ENCODE results near the gene ICAM4. TPM values are rescaled to one million over a fixed set of nuclear protein-coding genes. Genes with fewer than 3 reads are reported as not detected.

The ICAM4 gene
- total and polyA plus RNA-seq, 2 of the 13 experiments (the other 11 are each of a cell fraction or from before 2014, with no cell fraction given) = 2.9 to 4.0 TPM

- TF ChIP-seq ZFP91 (CRISPR knock-in tag; IDR thresholded peaks at IDR 0.05; ENCODE audit: borderline replicate concordance) = peak; percentile 90
- TF ChIP-seq, protein P1, sequence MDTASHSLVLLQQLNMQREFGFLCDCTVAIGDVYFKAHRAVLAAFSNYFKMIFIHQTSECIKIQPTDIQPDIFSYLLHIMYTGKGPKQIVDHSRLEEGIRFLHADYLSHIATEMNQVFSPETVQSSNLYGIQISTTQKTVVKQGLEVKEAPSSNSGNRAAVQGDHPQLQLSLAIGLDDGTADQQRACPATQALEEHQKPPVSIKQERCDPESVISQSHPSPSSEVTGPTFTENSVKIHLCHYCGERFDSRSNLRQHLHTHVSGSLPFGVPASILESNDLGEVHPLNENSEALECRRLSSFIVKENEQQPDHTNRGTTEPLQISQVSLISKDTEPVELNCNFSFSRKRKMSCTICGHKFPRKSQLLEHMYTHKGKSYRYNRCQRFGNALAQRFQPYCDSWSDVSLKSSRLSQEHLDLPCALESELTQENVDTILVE (CRISPR knock-in tag; IDR thresholded peaks at IDR 0.05) = peak; percentile 84
- peak; percentile 69; the same call in 1 of the 2 replicates for TF ChIP-seq MAZ (IDR thresholded peaks at IDR 0.05; ENCODE audit: borderline replicate concordance, low read depth, low read length)
- TF ChIP-seq MAZ (CRISPR knock-in tag; IDR thresholded peaks at IDR 0.05; ENCODE audit: low read depth) = peak; percentile 96
- TF ChIP-seq ZNF18 (CRISPR knock-in tag; IDR thresholded peaks at IDR 0.05; ENCODE audit: insufficient replicate concordance) = peak; percentile 62
- TF ChIP-seq RARA (CRISPR knock-in tag; IDR thresholded peaks at IDR 0.05) = peak; percentile 87
- no peak for TF ChIP-seq ZNF484 (CRISPR knock-in tag; IDR thresholded peaks at IDR 0.05; ENCODE audit: borderline replicate concordance, low read depth)
- TF ChIP-seq RFXAP (CRISPR knock-in tag; IDR thresholded peaks at IDR 0.05; ENCODE audit: borderline replicate concordance) = peak; percentile 71
- no peak for TF ChIP-seq PRPF4 (IDR thresholded peaks at IDR 0.05; ENCODE audit: low read depth, low read length, poor library complexity, severe bottlenecking)
- TF ChIP-seq ZNF768 (CRISPR knock-in tag; IDR thresholded peaks at IDR 0.05) = peak; percentile 62; the same call in 1 of the 2 replicates
- TF ChIP-seq TOE1 (CRISPR knock-in tag; IDR thresholded peaks at IDR 0.05) = peak; percentile 69; the same call in 1 of the 2 replicates
- TF ChIP-seq NONO (IDR thresholded peaks at IDR 0.05) = no peak
- no peak; the same call in 1 of the 2 replicates for TF ChIP-seq NONO (CRISPR knock-in tag; conservative IDR thresholded peaks at IDR 0.05)
- TF ChIP-seq XBP1 (CRISPR knock-in tag; IDR thresholded peaks at IDR 0.05) = no peak
- TF ChIP-seq ZKSCAN8 (CRISPR knock-in tag; IDR thresholded peaks at IDR 0.05; ENCODE audit: borderline replicate concordance) = peak; percentile 95; the same call in 1 of the 2 replicates
- TF ChIP-seq RBM22 (optimal IDR thresholded peaks at IDR 0.05; ENCODE audit: low read length) = no peak
- peak; percentile 50 for TF ChIP-seq ZFY (CRISPR knock-in tag; IDR thresholded peaks at IDR 0.05)
- TF ChIP-seq CBX5 (CRISPR knock-in tag; IDR thresholded peaks at IDR 0.05; ENCODE audit: borderline replicate concordance) = peak; percentile 46; the same call in 1 of the 2 replicates
- TF ChIP-seq BRF2 (CRISPR knock-in tag; IDR thresholded peaks at IDR 0.05) = 0 out of 2 replicates have a peak, but pooled peaks have one; percentile 68
- TF ChIP-seq, protein P2, sequence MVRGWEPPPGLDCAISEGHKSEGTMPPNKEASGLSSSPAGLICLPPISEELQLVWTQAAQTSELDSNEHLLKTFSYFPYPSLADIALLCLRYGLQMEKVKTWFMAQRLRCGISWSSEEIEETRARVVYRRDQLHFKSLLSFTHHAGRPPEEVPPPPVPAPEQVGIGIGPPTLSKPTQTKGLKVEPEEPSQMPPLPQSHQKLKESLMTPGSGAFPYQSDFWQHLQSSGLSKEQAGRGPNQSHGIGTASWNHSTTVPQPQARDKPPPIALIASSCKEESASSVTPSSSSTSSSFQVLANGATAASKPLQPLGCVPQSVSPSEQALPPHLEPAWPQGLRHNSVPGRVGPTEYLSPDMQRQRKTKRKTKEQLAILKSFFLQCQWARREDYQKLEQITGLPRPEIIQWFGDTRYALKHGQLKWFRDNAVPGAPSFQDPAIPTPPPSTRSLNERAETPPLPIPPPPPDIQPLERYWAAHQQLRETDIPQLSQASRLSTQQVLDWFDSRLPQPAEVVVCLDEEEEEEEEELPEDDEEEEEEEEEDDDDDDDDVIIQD (CRISPR knock-in tag; IDR thresholded peaks at IDR 0.05; ENCODE audit: low read depth) = peak; percentile 34; the same call in 1 of the 2 replicates
- TF ChIP-seq ZNF143 (CRISPR knock-in tag; IDR thresholded peaks at IDR 0.05) = peak; percentile 40; the same call in 1 of the 2 replicates
- TF ChIP-seq ZBTB7B (CRISPR knock-in tag; IDR thresholded peaks at IDR 0.05) = peak; percentile 90; the same call in 1 of the 2 replicates
These were observed 15.9 kb upstream of the ICAM4 start, which contains the start of gene ICAM1 (continued) for GRCh38 chr19:10270616-10271394.
